ENCODE measurements around the gene ESPL1.

The ESPL1 gene

GRCh38 chr12:53299101-53299453 is 31.0 kb downstream of the ESPL1 start:
- H3K36me3 ChIP-seq (ENCODE audit: control insufficient read depth in 2 of 2, insufficient read depth in 2 of 2, low read length in 2 of 2) = peaks cover 17 to 23% of the 10 kb centered on the region in 2 donors
- H3K27ac ChIP-seq (ENCODE audit: low read depth in 2 of 2, low read length in 2 of 2) = peak overlapping the region; percentile 72 to 77
- H3K4me1 ChIP-seq (ENCODE audit: control insufficient read depth in 2 of 2, insufficient read depth in 2 of 2, low read length in 2 of 2) = peaks cover 20 to 35% of the 10 kb centered on the region in 2 donors
- peak overlapping the region in 1 of 2 donors; percentile 69 for H3K9ac ChIP-seq (ENCODE audit: low read depth in 1 of 2, low read length in 2 of 2)
- no peaks in the 10 kb centered on the region for H3K27me3 ChIP-seq (ENCODE audit: control insufficient read depth in 2 of 2, insufficient read depth in 2 of 2, low read length in 2 of 2)
- no peaks in the 10 kb centered on the region for H3K9me3 ChIP-seq (ENCODE audit: control insufficient read depth in 2 of 2, low read length in 2 of 2)
- peak overlapping the region; percentile 86 to 96 for H3K4me3 ChIP-seq (ENCODE audit: low read length in 2 of 2)

DNA sequence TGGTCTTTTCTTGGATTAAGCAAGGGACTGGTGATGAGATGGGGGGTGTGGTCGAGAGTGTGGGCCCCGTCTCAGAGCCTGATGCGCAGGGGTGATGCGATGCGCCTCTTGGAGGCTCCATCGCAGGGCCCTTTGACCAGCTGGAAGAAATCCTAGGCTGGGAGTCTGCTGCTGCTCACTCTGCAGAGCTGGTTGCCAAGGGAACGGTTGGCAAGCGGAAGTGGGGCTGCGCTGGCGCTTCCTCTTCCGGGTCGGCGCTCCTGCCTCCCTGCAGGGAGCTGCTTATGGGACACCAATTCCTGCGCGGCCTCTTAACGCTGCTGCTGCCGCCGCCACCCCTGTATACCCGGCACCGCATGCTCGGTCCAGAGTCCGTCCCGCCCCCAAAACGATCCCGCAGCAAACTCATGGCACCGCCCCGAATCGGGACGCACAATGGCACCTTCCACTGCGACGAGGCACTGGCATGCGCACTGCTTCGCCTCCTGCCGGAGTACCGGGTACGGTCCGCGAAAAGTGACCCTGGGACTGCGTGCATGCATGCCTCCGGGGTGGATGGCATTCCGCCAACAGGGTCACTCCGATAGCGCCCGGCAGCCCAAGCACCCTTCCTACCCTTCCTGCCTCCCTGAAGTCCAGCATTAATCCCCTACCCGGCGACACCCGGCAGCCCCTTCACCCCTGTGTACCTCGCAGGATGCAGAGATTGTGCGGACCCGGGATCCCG is 31.5 kb downstream of the ESPL1 start, which contains the start of gene MYG1:
Gene MYG1, plus strand, starts transcription at position 242 of the 727 bp plus-strand sequence. Its CDS starts 43 bp downstream, at position 285.
- peaks cover 19 to 35% of the 10 kb centered on the region in 2 donors for H3K4me1 ChIP-seq (ENCODE audit: control insufficient read depth in 2 of 2, insufficient read depth in 2 of 2, low read length in 2 of 2)

DNA sequence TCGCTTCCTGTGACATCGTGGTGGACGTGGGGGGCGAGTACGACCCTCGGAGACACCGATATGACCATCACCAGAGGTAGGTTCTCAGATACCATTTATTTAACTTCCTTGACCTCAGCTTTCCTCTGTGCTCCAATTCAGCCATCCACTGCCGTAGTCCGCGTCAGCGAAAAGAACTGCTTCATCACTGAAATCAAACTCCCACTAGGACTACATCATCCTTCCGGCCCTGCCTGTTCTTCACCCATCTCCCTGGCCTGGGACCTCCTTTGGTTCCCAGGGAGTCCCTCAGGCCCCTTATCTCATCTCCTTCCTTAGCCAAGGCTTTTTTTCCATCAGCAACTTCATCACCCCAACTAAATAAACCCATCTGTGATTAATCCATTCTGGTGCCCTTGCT is 32.1 kb downstream of the ESPL1 start:
- H3K4me1 ChIP-seq (ENCODE audit: control insufficient read depth in 2 of 2, insufficient read depth in 2 of 2, low read length in 2 of 2) = peaks cover 14 to 32% of the 10 kb centered on the region in 2 donors

More for the DNA sequence above, 31.5 kb downstream of the ESPL1 start, which contains the start of gene MYG1:
- H3K9me3 ChIP-seq (ENCODE audit: control insufficient read depth in 2 of 2, low read length in 2 of 2) = no peaks in the 10 kb centered on the region
- no peaks in the 10 kb centered on the region for H3K27me3 ChIP-seq (ENCODE audit: control insufficient read depth in 2 of 2, insufficient read depth in 2 of 2, low read length in 2 of 2)
- H3K9ac ChIP-seq (ENCODE audit: low read depth in 1 of 2, low read length in 2 of 2) = peak within 1 kb of the TSS; percentile 69 to 87
- peak within 1 kb of the TSS; percentile 72 to 77 for H3K27ac ChIP-seq (ENCODE audit: low read depth in 2 of 2, low read length in 2 of 2)
- H3K4me3 ChIP-seq (ENCODE audit: low read length in 2 of 2) = peak within 1 kb of the TSS; percentile 86 to 96
- peaks cover 17 to 23% of the 10 kb centered on the region in 2 donors for H3K36me3 ChIP-seq (ENCODE audit: control insufficient read depth in 2 of 2, insufficient read depth in 2 of 2, low read length in 2 of 2)

DNA sequence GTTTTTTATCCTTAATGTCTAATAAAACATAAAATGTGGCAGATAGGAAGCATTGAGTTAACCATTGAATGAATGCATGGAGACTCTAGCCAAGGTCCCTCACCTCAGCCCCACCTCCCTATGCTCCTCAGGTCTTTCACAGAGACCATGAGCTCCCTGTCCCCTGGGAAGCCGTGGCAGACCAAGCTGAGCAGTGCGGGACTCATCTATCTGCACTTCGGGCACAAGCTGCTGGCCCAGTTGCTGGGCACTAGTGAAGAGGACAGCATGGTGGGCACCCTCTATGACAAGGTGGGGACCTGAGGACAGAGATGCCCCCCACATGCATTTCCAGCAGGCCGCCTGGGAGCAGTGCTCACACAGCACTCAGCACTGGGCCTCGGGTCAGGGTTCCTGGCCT is 34.8 kb downstream of the ESPL1 start:
- peaks cover 41 to 48% of the 10 kb centered on the region in 2 donors for H3K36me3 ChIP-seq (ENCODE audit: control insufficient read depth in 2 of 2, insufficient read depth in 2 of 2, low read length in 2 of 2)
- H3K27me3 ChIP-seq (ENCODE audit: control insufficient read depth in 2 of 2, insufficient read depth in 2 of 2, low read length in 2 of 2) = no peaks in the 10 kb centered on the region
- H3K9me3 ChIP-seq (ENCODE audit: control insufficient read depth in 2 of 2, low read length in 2 of 2) = no peaks in the 10 kb centered on the region
- H3K27ac ChIP-seq (ENCODE audit: low read depth in 2 of 2, low read length in 2 of 2) = no peak overlapping the region
- H3K4me1 ChIP-seq (ENCODE audit: control insufficient read depth in 2 of 2, insufficient read depth in 2 of 2, low read length in 2 of 2) = peaks cover 6 to 16% of the 10 kb centered on the region in 2 donors
- no peak overlapping the region for H3K9ac ChIP-seq (ENCODE audit: low read depth in 1 of 2, low read length in 2 of 2)
- no peak overlapping the region for H3K4me3 ChIP-seq (ENCODE audit: low read length in 2 of 2)

More for the DNA sequence above, 32.1 kb downstream of the ESPL1 start:
- Histone ChIP-seq H3K9ac (ENCODE audit: low read depth in 1 of 2, low read length in 2 of 2) (peak overlapping the region; percentile 69 to 87), H3K4me3 (ENCODE audit: low read length in 2 of 2) (peak overlapping the region; percentile 86 to 96), H3K9me3 (ENCODE audit: control insufficient read depth in 2 of 2, low read length in 2 of 2) (no peaks in the 10 kb centered on the region), H3K27ac (ENCODE audit: low read depth in 2 of 2, low read length in 2 of 2) (peak overlapping the region in 1 of 2 donors; percentile 77), H3K36me3 (ENCODE audit: control insufficient read depth in 2 of 2, insufficient read depth in 2 of 2, low read length in 2 of 2) (peaks cover 18 to 25% of the 10 kb centered on the region in 2 donors), H3K27me3 (ENCODE audit: control insufficient read depth in 2 of 2, insufficient read depth in 2 of 2, low read length in 2 of 2) (no peaks in the 10 kb centered on the region)

DNA sequence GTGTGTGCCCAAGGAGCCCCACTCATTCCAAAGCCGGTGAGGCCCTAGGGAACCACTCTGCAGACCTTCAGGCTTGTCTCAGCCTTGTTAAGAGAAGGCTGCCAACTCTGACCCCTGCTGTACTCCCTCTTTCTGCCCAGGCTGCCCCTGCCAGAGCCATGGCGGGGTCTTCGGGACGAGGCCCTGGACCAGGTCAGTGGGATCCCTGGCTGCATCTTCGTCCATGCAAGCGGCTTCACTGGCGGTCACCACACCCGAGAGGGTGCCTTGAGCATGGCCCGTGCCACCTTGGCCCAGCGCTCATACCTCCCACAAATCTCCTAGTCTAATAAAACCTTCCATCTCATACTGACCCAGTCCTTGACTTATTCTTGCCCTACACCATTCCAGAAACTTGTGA is 38.7 kb downstream of the ESPL1 start:
- Histone ChIP-seq H3K4me1 (ENCODE audit: control insufficient read depth in 2 of 2, insufficient read depth in 2 of 2, low read length in 2 of 2) (no peaks in the 10 kb centered on the region), H3K9ac (ENCODE audit: low read depth in 1 of 2, low read length in 2 of 2) (no peak overlapping the region), H3K27ac (ENCODE audit: low read depth in 2 of 2, low read length in 2 of 2) (no peak overlapping the region), H3K9me3 (ENCODE audit: control insufficient read depth in 2 of 2, low read length in 2 of 2) (no peaks in the 10 kb centered on the region), H3K4me3 (ENCODE audit: low read length in 2 of 2) (no peak overlapping the region), H3K36me3 (ENCODE audit: control insufficient read depth in 2 of 2, insufficient read depth in 2 of 2, low read length in 2 of 2) (peaks cover 61 to 64% of the 10 kb centered on the region in 2 donors), H3K27me3 (ENCODE audit: control insufficient read depth in 2 of 2, insufficient read depth in 2 of 2, low read length in 2 of 2) (no peaks in the 10 kb centered on the region)

DNA sequence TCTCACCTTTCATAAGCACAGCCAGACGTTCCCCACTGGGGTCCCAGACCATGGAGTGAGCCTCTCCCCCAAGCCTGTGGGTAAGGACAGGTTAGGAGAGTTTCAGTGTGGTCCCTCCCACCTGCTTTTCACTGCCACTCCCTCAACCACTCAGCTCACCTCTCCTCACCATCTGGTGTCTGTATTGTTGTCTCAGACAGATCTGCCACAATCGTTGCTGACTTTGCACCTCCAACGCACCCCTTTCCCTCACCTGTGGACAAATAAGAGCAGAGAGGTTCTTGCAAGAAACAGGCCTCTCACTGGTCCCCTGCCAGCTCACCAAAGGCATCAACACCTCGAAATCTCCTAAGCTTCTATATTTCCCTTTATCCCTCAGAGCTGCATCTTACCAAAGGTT is 40.2 kb downstream of the ESPL1 start:
- peaks cover 51 to 53% of the 10 kb centered on the region in 2 donors for H3K36me3 ChIP-seq (ENCODE audit: control insufficient read depth in 2 of 2, insufficient read depth in 2 of 2, low read length in 2 of 2)
- no peak overlapping the region for H3K27ac ChIP-seq (ENCODE audit: low read depth in 2 of 2, low read length in 2 of 2)
- no peaks in the 10 kb centered on the region for H3K4me1 ChIP-seq (ENCODE audit: control insufficient read depth in 2 of 2, insufficient read depth in 2 of 2, low read length in 2 of 2)
- no peak overlapping the region for H3K4me3 ChIP-seq (ENCODE audit: low read length in 2 of 2)
- H3K27me3 ChIP-seq (ENCODE audit: control insufficient read depth in 2 of 2, insufficient read depth in 2 of 2, low read length in 2 of 2) = no peaks in the 10 kb centered on the region
- no peaks in the 10 kb centered on the region for H3K9me3 ChIP-seq (ENCODE audit: control insufficient read depth in 2 of 2, low read length in 2 of 2)
- no peak overlapping the region for H3K9ac ChIP-seq (ENCODE audit: low read depth in 1 of 2, low read length in 2 of 2)

- no peak overlapping the region for H3K4me3 ChIP-seq (ENCODE audit: low read length in 2 of 2)
- no peak overlapping the region for H3K9ac ChIP-seq (ENCODE audit: low read depth in 1 of 2, low read length in 2 of 2)
- H3K9me3 ChIP-seq (ENCODE audit: control insufficient read depth in 2 of 2, low read length in 2 of 2) = no peaks in the 10 kb centered on the region
- no peak overlapping the region for H3K27ac ChIP-seq (ENCODE audit: low read depth in 2 of 2, low read length in 2 of 2)
- H3K27me3 ChIP-seq (ENCODE audit: control insufficient read depth in 2 of 2, insufficient read depth in 2 of 2, low read length in 2 of 2) = no peaks in the 10 kb centered on the region
- peaks cover 42 to 45% of the 10 kb centered on the region in 2 donors for H3K36me3 ChIP-seq (ENCODE audit: control insufficient read depth in 2 of 2, insufficient read depth in 2 of 2, low read length in 2 of 2)
- no peaks in the 10 kb centered on the region for H3K4me1 ChIP-seq (ENCODE audit: control insufficient read depth in 2 of 2, insufficient read depth in 2 of 2, low read length in 2 of 2)
Observed at GRCh38 chr12:53313996-53314395, 45.9 kb downstream of the ESPL1 start.

DNA sequence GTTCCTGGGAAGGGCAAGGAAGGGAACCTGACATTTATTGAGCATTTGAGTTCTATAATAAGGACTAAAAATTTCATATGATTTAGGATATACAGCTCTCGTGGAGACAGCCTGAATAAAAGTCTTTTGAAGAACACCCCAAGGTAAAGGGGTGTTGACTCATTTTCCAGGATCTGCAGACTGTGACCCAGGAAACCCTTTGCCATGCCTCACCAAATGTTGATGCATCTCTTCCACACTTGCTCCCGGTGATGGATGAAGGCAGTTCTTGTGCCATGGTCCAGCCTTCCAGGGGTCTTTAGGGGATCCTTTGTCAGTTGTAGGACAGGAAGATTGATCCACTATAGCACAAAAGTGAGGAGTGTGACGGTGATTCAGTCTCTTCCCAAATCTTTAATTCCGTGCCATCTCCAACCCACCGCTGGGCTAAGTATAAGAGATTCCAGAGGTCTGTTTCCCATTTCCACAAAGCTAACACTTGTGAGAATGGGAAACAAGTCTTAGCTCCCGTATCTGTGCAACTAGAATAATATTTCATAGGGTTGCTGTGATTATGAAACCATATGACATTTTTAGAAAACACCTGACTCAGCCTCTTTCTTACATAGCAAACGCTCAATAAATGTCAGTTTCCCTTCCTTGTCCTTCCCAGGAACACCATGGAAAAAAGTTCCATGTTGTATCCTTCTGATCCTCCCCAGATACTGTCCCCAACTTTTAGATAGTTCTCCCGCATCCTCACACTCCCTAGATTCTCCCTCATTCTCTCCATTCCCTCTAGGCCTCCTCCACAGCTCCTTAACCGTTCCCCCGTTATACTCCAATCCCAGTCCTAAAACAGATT is 52.5 kb downstream of the ESPL1 start:
- Histone ChIP-seq H3K4me3 (ENCODE audit: low read length in 2 of 2) (peak overlapping the region; percentile 72 to 91), H3K36me3 (ENCODE audit: control insufficient read depth in 2 of 2, insufficient read depth in 2 of 2, low read length in 2 of 2) (peaks cover 15 to 24% of the 10 kb centered on the region in 2 donors), H3K27me3 (ENCODE audit: control insufficient read depth in 2 of 2, insufficient read depth in 2 of 2, low read length in 2 of 2) (peaks cover 0 to under 1% of the 10 kb centered on the region in 2 donors), H3K9me3 (ENCODE audit: control insufficient read depth in 2 of 2, low read length in 2 of 2) (no peaks in the 10 kb centered on the region), H3K4me1 (ENCODE audit: control insufficient read depth in 2 of 2, insufficient read depth in 2 of 2, low read length in 2 of 2) (peaks cover 24 to 25% of the 10 kb centered on the region in 2 donors), H3K9ac (ENCODE audit: low read depth in 1 of 2, low read length in 2 of 2) (peak overlapping the region; percentile 79 to 85), H3K27ac (ENCODE audit: low read depth in 2 of 2, low read length in 2 of 2) (peak overlapping the region; percentile 83 to 96)

DNA sequence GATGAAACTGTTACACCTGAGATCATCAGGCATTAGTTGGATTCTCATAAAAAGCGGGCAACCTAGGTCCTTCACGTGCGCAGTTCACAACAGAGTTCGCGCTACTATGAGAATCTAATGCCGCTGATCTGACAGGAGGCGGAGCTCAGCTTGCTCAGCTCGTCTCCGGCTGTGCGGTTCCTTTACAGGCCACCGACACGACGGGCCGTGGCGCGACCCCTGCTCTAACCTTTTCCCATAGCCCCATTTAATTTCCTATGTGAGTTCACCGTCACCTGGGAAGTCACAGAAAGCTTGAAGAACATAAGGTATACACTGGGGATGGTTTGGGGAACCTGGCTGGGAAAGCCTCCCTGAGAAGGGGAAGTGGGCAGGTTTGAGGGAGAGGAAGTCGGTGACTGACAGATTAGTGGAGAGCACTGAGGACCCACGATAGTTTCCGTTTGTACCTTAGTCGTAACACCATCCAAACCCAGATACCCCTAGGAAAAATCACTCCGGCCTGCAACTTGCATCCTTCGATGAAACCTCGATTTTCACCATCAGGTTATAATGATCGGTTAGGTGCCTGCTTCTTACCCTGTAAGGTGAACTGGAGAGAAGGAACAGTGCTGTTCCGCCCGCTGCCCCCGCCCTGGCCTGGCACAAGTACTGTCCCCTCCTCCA is 56.1 kb downstream of the ESPL1 start:
- Histone ChIP-seq H3K9ac (ENCODE audit: low read depth in 1 of 2, low read length in 2 of 2) (peak overlapping the region; percentile 69 to 73), H3K4me3 (ENCODE audit: low read length in 2 of 2) (peak overlapping the region; percentile 70 to 71), H3K27me3 (ENCODE audit: control insufficient read depth in 2 of 2, insufficient read depth in 2 of 2, low read length in 2 of 2) (peaks cover 0 to 30% of the 10 kb centered on the region in 2 donors), H3K27ac (ENCODE audit: low read depth in 2 of 2, low read length in 2 of 2) (peak overlapping the region; percentile 82 to 90), H3K9me3 (ENCODE audit: control insufficient read depth in 2 of 2, low read length in 2 of 2) (no peaks in the 10 kb centered on the region), H3K36me3 (ENCODE audit: control insufficient read depth in 2 of 2, insufficient read depth in 2 of 2, low read length in 2 of 2) (peaks cover 0 to 7% of the 10 kb centered on the region in 2 donors), H3K4me1 (ENCODE audit: control insufficient read depth in 2 of 2, insufficient read depth in 2 of 2, low read length in 2 of 2) (peaks cover 29 to 30% of the 10 kb centered on the region in 2 donors)

All from mucosa of rectum (tissue), 2 donors.